ENCODE results near the gene AXL. TPM values are rescaled to one million over a fixed set of nuclear protein-coding genes. Genes with fewer than 3 reads are reported as not detected.

Gene AXL
- total RNA-seq, 1 donor from 2014 or later: 2.6 TPM

DNA sequence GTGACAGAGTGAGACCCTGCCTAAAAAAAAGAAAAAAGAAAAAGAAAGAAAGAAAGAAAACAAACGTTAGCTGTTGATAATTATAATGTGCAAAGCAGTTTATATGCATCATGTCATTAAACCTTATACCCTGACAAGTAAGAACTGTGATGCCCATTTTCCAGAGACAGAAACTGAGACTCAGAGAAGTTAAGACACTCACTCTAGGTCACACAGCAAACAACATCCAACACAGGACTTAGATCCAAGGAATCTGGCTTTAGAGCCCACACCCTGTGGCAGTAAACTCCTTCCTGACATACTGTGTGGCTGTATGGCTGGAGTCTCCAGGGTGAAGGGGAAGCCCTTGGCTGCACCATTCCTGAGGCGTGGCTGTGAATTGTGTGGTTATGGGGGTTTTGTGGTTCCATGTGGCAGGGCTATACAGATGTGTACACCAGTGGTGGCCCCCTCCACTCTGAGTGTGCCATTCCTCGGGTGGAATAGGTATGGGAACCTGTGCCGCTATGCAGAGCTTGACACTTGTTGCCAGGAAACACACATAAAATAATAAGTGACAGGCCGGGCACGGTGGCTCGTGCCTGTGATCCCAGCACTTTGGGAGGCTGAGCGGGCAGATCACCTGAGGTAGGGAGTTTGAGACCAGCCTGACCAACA, 15.6 kb downstream of the AXL start:
- DNase-seq (ENCODE audit: low read depth in 2 of 2): no peak

- no peak for DNase-seq (ENCODE audit: low read depth in 2 of 2)
Observed at GRCh38 chr19:41235480-41235879, 16.5 kb downstream of the AXL start.

GRCh38 chr19:41238244-41238643, 19.2 kb downstream of the AXL start:
- no peak for DNase-seq (ENCODE audit: low read depth in 2 of 2)

GRCh38 chr19:41239363-41239762, 20.3 kb downstream of the AXL start:
- no peak for DNase-seq (ENCODE audit: low read depth in 2 of 2)

- no peak for DNase-seq (ENCODE audit: low read depth in 2 of 2)
Observed at GRCh38 chr19:41239961-41240574, 21.0 kb downstream of the AXL start.

DNA sequence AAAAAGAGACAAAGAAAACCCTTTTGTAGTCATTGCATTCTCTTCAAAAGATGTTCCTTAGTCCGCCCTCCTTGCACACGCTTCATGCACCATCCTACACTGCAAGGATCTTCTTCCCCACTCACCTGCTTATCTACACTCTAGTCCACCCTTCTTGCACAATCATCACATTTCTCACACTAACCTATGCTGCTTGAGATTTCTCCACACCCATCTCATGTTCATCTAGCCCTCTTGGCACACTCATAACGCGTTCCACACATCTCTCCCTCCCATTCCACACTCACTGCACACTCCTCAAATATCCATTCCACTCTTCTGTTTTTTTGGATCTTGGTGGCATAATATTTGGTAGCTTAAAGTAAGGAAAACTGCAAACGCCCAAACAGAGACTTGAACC, 22.8 kb downstream of the AXL start:
- no peak for DNase-seq (ENCODE audit: low read depth in 2 of 2)

DNA sequence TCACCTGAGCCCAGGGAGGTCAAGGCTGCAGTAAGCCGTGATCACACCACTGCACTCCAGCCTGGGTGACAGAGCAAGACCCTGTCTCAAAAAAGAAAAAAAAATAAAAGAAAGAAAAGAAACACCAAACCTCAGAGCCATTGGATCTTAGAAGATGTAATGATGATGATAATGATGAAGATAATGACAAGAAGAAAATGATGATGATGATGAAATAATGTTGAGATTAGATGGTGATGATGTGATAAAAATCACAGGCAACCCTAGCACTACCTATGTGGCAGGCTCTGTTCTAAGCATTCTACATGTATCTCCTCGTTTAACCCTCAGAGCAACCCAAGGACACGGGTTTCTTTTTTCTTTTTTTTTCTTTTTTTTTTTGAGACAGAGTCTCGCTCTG, 25.1 kb downstream of the AXL start:
- no peak for DNase-seq (ENCODE audit: low read depth in 2 of 2)

DNA sequence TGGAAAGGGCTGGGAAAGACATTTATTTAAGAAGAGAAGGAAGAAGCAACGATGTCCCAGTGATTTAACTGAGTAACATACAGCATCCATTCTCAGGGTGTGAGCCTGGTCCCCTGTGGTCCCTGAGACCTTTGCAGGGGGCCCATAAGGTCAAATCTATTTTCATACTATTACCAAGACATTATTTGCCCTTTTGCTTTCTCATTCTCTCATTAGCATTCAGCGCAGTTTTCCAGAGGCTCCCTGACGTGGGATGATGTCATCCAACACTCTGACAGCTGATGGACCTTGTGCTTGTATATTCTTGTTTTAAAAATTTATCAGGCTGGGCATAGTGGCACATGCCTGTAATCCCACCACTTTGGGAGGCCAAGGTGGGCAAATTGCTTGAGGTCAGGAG, 26.8 kb downstream of the AXL start:
- no peak for DNase-seq (ENCODE audit: low read depth in 2 of 2)

DNA sequence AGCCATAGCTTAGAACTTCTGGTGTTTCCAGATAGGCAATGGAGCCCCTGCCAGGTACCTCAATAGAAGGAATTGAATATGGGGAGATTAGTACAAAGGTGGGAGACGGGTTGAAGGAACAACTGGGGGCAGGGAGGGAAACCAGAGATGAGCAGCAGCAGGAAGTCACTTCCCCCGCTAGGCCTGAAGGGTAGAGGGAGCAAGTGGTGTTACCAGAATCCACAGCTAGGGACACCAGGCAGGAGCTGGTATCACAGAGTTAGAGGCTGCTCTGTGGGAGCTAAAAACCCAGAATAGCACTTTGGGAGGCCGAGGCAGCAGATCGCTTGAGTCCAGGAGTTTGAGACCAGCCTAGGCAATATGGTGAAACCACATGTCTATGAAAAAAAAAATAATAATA, 29.9 kb downstream of the AXL start:
- no peak for DNase-seq (ENCODE audit: low read depth in 2 of 2)

- DNase-seq (ENCODE audit: low read depth in 2 of 2): no peak
Observed at GRCh38 chr19:41249707-41250423, 30.8 kb downstream of the AXL start.

GRCh38 chr19:41253660-41254059, 34.6 kb downstream of the AXL start:
- no peak for DNase-seq (ENCODE audit: low read depth in 2 of 2)

GRCh38 chr19:41255171-41255570, 36.1 kb downstream of the AXL start:
- DNase-seq (ENCODE audit: low read depth in 2 of 2): no peak

DNA sequence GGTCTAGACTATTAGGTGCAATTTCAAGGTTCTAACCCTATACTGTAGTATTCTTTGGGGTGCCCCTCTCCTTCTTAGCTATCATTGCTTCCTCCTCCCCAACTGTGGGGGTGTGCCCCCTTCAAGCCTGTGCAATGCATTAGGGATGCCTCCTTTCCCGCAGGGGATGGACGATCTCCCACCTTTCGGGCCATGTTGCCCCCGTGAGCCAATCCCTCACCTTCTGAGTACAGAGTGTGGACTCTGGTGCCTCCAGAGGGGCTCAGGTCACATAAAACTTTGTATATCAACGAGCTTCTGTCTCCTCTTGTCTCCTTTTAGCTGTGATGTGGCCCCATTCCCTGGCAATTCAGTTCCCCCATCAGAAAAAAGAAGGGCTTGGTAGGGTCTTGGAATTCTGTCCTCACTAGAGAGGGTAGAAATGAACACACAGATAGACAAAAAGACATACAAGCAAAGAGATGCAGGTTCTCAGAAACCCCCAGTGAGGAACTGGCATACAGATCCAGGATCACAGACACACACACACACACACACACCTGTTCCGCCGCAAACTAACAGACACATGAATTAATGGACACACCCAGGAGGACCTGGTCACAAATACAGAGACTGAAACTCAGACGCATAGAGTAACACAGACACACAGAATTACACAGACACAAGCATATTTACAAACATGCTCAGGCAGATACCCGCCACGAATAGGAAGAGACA, 42.6 kb downstream of the AXL start:
- DNase-seq (ENCODE audit: low read depth in 2 of 2): peak in 1 of 2 donors; percentile 53

DNA sequence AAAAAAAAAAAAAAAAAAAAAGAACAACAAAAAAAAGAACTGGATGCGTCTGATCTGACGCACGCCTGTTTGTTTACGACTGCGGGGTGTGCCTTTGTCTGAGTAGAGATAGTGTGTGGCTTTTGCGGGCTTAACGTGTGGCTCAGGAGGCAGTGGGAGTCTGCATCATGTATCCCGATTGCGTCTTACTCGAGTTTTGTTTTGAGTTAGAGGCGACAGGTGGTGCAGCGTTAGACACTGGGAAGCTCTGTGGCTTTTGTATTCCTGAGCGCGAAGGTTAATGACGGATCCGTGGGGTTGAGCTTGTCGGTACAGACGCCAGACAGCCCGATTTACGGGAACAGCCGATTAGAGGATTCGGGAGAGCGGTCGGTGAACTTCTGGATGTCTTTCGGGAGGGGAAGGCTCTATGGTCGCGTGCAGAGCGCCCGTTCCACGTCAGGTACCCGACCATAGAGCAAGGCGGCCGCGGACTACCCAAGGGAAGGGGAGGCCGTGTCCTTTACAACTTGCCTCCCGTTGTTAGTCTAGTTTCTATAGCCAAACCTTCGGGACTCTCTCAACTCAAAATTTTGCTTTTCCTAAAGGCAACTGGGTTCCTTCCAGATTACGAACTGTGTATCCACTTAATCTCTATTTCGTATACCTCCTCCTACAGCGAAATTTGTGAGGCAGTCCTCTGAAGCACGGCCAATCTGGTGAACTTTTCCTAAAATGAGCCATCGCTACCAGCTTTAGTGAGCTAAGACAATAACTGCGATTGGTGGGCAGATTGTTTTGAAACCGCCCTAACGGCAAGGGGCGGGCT, 44.2 kb downstream of the AXL start:
- DNase-seq (ENCODE audit: low read depth in 2 of 2): peak; percentile 67 to 80

- peak; percentile 100 for DNase-seq (ENCODE audit: low read depth in 2 of 2)
Observed at GRCh38 chr19:41263850-41264580, 45.0 kb downstream of the AXL start, which contains the start of gene HNRNPUL1. Gene HNRNPUL1, plus strand, starts transcription at chr19:41264372. Its CDS starts 132 bp downstream, at chr19:41264504.

GRCh38 chr19:41264581-41265394, 45.8 kb downstream of the AXL start:
- DNase-seq (ENCODE audit: low read depth in 2 of 2): peak; percentile 31 to 44

- DNase-seq (ENCODE audit: low read depth in 2 of 2): peak; percentile 28 to 33
Observed at GRCh38 chr19:41265395-41266153, 46.6 kb downstream of the AXL start.

GRCh38 chr19:41269055-41269454, 50.0 kb downstream of the AXL start:
- no peak for DNase-seq (ENCODE audit: low read depth in 2 of 2)

- DNase-seq (ENCODE audit: low read depth in 2 of 2): no peak
Observed at GRCh38 chr19:41269571-41269970, 50.5 kb downstream of the AXL start.

All from lung microvascular endothelial cell (primary cell).